Transverse colon (tissue), 4 donors: ENCODE data around the gene VENTX.

Experiments
- EP300 ChIP-seq: sonication (generic); formaldehyde crosslinking; IDR thresholded peaks from one replicate; pipeline ENCODE4 v1.6.1; 2017; ENCODE audit warnings: antibody characterized with exemption, low read depth
- POLR2A ChIP-seq: fragments of 450-650 bp; IDR thresholded peaks from one replicate; pipeline ENCODE4 v1.6.1; 2016; ENCODE audit warnings: antibody characterized with exemption, mild to moderate bottlenecking, moderate library complexity
- POLR2AphosphoS5 ChIP-seq, 3 donors: sonication (generic); formaldehyde crosslinking; IDR thresholded peaks; one replicate each; pipeline ENCODE4 v1.6.1; 2016; ENCODE audit warnings: antibody characterized with exemption in 3 of 3
- TF ChIP-seq, protein P1 (sequence below), 5 experiments: fragments of 200-600 bp in 3 of 5; fragments of 450-650 bp in 2 of 5; sonication (generic) in 3 of 5; IDR thresholded peaks; 1 replicate in 2 of 5; 2 replicates in 3 of 5; pipeline ENCODE4 v1.5.1; 2016 to 2017; ENCODE audit warnings: antibody characterized with exemption in 5 of 5, inconsistent platforms in 3 of 5, mild to moderate bottlenecking in 2 of 5, moderate library complexity in 1 of 5

DNA sequence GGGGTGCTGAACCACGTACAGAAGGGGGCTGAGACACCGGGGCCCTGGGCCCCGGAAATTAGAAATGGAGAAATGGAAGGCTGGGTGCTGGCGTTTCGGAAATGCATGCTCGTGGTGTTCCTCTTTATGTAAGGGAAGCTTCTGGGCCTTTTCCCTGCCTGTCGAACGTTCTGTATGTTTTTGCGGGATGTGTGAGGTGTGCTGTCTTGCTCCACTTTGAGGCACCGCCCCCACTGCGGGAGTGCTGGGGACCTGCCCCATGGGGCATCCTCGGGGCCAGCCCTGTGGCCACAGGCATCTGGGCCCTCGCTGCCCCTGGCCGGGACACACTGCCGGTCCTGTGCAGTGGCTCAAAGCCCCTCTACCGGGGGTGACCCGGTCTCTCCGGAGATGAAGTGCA is 1.7 kb upstream of the VENTX start:
- TF ChIP-seq POLR2A (no peak), POLR2AphosphoS5 (IDR thresholded peaks at IDR 0.05) (no peak), EP300 (no peak)
- TF ChIP-seq, protein P1, sequence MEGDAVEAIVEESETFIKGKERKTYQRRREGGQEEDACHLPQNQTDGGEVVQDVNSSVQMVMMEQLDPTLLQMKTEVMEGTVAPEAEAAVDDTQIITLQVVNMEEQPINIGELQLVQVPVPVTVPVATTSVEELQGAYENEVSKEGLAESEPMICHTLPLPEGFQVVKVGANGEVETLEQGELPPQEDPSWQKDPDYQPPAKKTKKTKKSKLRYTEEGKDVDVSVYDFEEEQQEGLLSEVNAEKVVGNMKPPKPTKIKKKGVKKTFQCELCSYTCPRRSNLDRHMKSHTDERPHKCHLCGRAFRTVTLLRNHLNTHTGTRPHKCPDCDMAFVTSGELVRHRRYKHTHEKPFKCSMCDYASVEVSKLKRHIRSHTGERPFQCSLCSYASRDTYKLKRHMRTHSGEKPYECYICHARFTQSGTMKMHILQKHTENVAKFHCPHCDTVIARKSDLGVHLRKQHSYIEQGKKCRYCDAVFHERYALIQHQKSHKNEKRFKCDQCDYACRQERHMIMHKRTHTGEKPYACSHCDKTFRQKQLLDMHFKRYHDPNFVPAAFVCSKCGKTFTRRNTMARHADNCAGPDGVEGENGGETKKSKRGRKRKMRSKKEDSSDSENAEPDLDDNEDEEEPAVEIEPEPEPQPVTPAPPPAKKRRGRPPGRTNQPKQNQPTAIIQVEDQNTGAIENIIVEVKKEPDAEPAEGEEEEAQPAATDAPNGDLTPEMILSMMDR (IDR thresholded peaks at IDR 0.05) = no peak
